Lower leg skin (tissue), 4 donors: ENCODE data around the gene RBM20. TPM values are rescaled to one million over a fixed set of nuclear protein-coding genes. Genes with fewer than 3 reads are reported as not detected.

Experiments used
- DNase-seq, 2 donors: peaks; one replicate each; pipeline ENCODE4 v3.0.0-alpha.2; 2019; ENCODE audit warnings: low spot score in 2 of 2
- H3K4me3 ChIP-seq: fragments of 200-600 bp; sonication (generic); 2 replicates; pipeline ENCODE4 v1.5.1; 2017; ENCODE audit warnings: mild to moderate bottlenecking, low read depth; ENCODE audit not compliant: poor library complexity, severe bottlenecking
- POLR2A ChIP-seq, 2 donors: fragments of 450-650 bp; IDR thresholded peaks; one replicate each; pipeline ENCODE4 v1.6.1; 2016 to 2017; ENCODE audit warnings: antibody characterized with exemption in 2 of 2, mild to moderate bottlenecking in 1 of 2, moderate library complexity in 1 of 2
- WGBS, 2 donors: methylation state at CpG; one replicate each; pipeline ENCODE4 v1.1.5; 2018; 5-methylcytosine and 5-hydroxymethylcytosine counted together
- intact Hi-C: fragments of 100-400 bp; cut with DNase I; formaldehyde crosslinking; loops from one replicate; pipeline ENCODE4 v1.15.0; 2023; ENCODE audit warnings: low total_unique reads
- total RNA-seq, 4 donors: library from RNA; depleted of rRNA; stranded (reverse); fragments of >200 nt; gene quantifications; one replicate each; pipeline ENCODE4 v1.1.0, GENCODE V29; 2016
- TF ChIP-seq, protein P1 (sequence below), 3 donors: fragments of 450-650 bp; IDR thresholded peaks; one replicate each; pipeline ENCODE4 v1.5.1; 2016; ENCODE audit warnings: antibody characterized with exemption in 3 of 3, mild to moderate bottlenecking in 3 of 3, moderate library complexity in 2 of 3

RBM20 gene
- total RNA-seq, 4 donors from 2014 or later: 0.66 to 6.2 (median 3.5) TPM

DNA sequence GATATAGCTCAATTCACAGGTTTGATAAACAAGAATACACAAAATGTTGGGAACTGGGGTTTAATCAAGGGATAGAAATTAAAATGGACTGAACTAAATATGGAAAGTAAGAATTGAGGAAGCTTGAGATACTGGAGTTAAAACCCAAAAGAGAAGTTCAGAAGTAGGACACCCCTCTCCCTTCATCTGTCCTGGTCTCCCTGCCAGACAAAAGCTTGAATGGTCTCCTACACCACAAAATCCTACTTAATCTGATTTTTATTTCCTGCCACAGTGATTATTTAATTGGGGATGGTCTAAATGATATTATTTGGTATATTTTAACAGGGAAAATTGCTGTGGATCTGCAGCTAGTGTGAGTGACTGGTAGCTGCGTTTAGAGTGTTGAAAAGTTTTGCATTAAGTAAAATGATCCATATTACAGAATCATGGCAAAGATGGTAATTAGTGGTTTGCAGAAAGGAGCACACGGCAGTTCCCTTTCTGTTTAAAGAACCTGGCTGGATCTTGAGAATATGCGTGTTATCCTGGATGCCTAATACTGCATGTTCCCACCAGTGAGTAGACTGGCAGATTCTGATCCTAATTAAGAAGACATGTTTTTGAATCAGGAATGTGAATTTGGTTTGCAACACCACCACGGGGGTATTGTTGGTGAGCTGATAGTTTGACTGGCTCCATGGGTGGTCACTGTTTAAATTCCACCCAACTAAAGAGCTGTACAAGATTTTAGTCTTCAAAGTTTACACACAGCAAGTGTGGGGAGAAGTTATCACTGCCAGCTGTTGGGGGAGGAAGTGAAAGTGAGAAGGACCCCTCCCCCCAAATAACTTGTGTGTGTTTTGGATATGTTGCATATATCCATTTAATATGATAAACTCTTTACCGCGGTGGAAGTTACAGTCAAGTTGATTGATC is 5.5 kb downstream of the RBM20 start:
- H3K4me3 ChIP-seq: no peak overlapping the region
- intact Hi-C loops: no loop called here
- TF ChIP-seq, protein P1, sequence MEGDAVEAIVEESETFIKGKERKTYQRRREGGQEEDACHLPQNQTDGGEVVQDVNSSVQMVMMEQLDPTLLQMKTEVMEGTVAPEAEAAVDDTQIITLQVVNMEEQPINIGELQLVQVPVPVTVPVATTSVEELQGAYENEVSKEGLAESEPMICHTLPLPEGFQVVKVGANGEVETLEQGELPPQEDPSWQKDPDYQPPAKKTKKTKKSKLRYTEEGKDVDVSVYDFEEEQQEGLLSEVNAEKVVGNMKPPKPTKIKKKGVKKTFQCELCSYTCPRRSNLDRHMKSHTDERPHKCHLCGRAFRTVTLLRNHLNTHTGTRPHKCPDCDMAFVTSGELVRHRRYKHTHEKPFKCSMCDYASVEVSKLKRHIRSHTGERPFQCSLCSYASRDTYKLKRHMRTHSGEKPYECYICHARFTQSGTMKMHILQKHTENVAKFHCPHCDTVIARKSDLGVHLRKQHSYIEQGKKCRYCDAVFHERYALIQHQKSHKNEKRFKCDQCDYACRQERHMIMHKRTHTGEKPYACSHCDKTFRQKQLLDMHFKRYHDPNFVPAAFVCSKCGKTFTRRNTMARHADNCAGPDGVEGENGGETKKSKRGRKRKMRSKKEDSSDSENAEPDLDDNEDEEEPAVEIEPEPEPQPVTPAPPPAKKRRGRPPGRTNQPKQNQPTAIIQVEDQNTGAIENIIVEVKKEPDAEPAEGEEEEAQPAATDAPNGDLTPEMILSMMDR (IDR thresholded peaks at IDR 0.05): no peak
- TF ChIP-seq POLR2A (IDR thresholded peaks at IDR 0.05): no peak
- no peak for DNase-seq
- WGBS, 2 donors: 72 to 81% methylated on average over 6 of the region's 6 CpGs

DNA sequence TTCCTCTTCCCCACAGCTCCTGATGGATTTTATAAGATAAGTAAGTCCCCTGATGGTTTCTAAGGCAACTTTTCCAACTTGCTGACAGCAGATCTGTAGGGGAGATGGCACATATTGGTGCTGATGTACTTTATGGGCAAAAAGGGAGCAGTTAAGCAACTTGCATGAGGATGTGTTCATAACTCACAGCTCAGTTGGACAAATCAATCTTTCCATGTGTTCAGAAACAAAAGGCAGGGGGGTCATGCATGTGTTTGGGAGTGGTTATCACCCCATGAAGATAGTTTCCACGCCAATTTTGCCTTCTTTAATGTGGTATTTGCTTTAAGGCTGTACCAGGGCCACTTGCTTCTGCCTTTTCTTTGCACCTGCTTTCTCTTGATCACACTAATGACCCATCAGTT is 6.1 kb downstream of the RBM20 start:
- TF ChIP-seq POLR2A (IDR thresholded peaks at IDR 0.05): no peak
- TF ChIP-seq, protein P1 (IDR thresholded peaks at IDR 0.05): no peak
- no peak for DNase-seq
- WGBS, 2 donors: 78 to 82% methylated on average over 1 of the region's 1 CpG
- no peak overlapping the region for H3K4me3 ChIP-seq
- intact Hi-C loops: no loop called here

DNA sequence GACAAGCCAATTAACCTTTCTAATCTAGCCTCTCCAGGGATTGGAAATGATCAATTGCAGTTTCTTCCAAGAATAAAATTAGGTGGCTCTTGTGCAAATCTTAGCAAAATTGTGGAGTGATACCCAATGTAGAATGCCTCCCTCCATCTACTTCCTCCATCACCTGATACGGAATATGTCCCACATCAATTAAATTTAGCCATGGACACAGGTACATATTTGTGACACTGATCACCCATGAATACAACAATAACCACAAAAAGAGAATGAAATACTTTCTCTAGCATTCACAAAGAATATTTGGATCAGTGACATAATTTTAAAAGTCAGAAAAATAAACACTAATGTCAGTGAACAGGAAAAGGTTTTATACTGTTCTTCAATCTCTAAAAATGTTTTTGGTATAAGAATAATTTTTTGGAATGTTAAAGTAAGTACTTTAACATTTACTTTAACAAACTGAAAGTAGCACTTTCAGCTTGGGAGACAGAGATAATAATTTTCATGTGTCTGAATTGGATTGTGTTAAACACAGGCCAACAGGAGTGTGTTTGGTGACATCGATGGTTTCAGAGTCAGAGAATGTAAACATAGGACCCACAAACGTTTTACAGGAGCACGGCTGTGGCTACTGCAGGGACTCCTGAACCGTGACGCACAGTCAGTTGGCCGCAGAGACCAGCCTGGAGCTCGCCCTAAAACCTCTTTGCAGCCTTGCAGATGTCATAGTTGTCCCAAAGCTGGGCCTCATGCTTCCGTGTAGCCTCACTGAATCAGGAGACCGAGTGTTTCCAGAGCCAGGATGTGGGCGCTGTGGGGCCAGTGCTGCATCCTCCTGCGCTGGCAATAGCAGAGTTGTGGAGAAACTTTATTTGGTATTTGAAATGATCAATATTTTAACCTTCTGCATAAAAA is 7.2 kb downstream of the RBM20 start:
- no peak for DNase-seq
- TF ChIP-seq POLR2A (IDR thresholded peaks at IDR 0.05): no peak
- TF ChIP-seq, protein P1 (IDR thresholded peaks at IDR 0.05): no peak
- no peak overlapping the region for H3K4me3 ChIP-seq
- 59 to 64% methylated on average over 12 of the region's 12 CpGs for WGBS, 2 donors
- intact Hi-C loops: no loop called here

DNA sequence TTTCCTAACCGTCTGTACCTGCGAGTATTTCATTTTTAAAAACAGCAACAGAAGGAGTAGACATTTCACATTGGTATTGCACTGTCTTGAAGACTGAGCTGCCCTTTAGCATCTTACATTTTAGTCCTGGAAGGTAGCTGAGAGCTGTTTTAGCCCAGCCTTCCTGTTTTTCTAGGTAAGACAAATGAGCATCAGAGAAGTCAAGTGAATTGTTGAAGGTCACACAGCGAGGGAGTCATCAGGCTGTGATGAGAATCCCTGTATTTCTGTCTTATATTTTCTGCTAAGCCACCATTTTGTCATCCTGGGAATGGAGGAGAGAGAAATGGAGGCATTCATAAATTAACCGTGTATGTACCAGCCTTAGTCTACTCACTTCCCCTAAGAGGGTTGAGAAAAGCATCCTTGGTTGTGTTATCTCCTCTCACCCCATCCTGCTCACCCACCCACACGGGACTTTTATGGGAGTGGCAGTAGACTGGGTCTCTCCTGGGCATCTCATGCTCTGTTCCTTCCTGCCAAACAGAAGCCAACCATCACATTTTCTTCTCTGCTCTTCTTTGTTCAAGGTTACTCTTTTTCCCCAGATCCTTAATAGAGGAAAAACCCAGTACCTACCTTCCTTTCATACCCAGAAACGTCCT is 8.5 kb downstream of the RBM20 start:
- WGBS, 2 donors: 79 to 84% methylated on average over 6 of the region's 6 CpGs
- intact Hi-C loops: no loop called here
- TF ChIP-seq, protein P1 (IDR thresholded peaks at IDR 0.05): no peak
- TF ChIP-seq POLR2A (IDR thresholded peaks at IDR 0.05): no peak
- no peak for DNase-seq
- H3K4me3 ChIP-seq: no peak overlapping the region

DNA sequence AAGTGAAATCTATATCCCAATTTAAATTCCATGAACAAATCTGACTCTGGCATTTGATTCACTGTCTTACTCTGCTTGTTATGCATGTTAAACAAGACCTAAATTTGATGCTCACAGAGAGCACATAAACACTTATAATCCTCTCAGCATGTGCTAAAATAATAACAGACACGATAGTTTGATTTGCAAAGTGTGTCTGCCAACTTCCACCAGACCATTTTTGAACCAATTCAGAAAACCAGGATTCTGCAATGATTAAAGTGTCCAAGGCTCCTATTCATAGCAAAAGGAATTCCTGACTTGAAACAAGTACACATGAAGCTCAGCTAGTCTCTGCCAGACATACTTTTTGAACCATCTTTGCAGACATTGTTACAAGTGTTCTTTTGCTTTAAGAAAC is 11.2 kb downstream of the RBM20 start:
- intact Hi-C loops: no loop called here
- no peak overlapping the region for H3K4me3 ChIP-seq

More for the DNA sequence above, 11.2 kb downstream of the RBM20 start:
- TF ChIP-seq POLR2A (IDR thresholded peaks at IDR 0.05): no peak
- TF ChIP-seq, protein P1 (IDR thresholded peaks at IDR 0.05): no peak
- WGBS, 2 donors: 31 to 36% methylated on average over 1 of the region's 1 CpG
- no peak for DNase-seq
